Neutrophil (primary cell): ENCODE results near the gene FKBP7.

Experiments
- H3K27ac ChIP-seq: fragments of 200-600 bp; sonication (generic); 2 replicates; pipeline ENCODE4 v1.5.1; 2016; ENCODE audit warnings: mild to moderate bottlenecking, moderate library complexity
- H3K27me3 ChIP-seq: fragments of 200-600 bp; sonication (generic); 2 replicates; pipeline ENCODE4 v1.6.0; 2016; ENCODE audit warnings: mild to moderate bottlenecking
- H3K36me3 ChIP-seq: fragments of 200-600 bp; sonication (generic); 2 replicates; pipeline ENCODE4 v1.5.1; 2017
- H3K4me1 ChIP-seq, 2 experiments: fragments of 200-600 bp in 1 of 2; sonication (generic) in 1 of 2; 1 replicate in 1 of 2; 2 replicates in 1 of 2; pipeline versions ENCODE4 v1.5.1 to v1.6.1; 2013 to 2016; ENCODE audit warnings: low read depth in 1 of 2, low read length in 1 of 2, mild to moderate bottlenecking in 1 of 2, moderate library complexity in 1 of 2; ENCODE audit not compliant: control insufficient read depth in 1 of 2, insufficient read depth in 1 of 2
- H3K4me3 ChIP-seq, 2 experiments: fragments of 200-600 bp in 1 of 2; sonication (generic) in 1 of 2; 1 replicate in 1 of 2; 2 replicates in 1 of 2; pipeline ENCODE4 v1.5.1; 2013 to 2016; ENCODE audit warnings: low read depth in 1 of 2, low read length in 1 of 2, mild to moderate bottlenecking in 1 of 2, moderate library complexity in 1 of 2
- H3K9me3 ChIP-seq: fragments of 200-600 bp; sonication (generic); 2 replicates; pipeline ENCODE4 v1.5.1; 2016
- CTCF ChIP-seq: fragments of 200-600 bp; sonication (generic); IDR thresholded peaks from 2 replicates; pipeline ENCODE4 v1.5.1; 2016; ENCODE audit warnings: antibody characterized with exemption

Gene FKBP7

GRCh38 chr2:178441426-178441825 is 37.0 kb downstream of the FKBP7 start:
- H3K4me3 ChIP-seq, result no peak overlapping the region
- peaks cover 23% of the 10 kb centered on the region for H3K36me3 ChIP-seq
- H3K4me1 ChIP-seq, result no peaks in the 10 kb centered on the region
- no peak for TF ChIP-seq CTCF
- H3K27ac ChIP-seq, result no peak overlapping the region
- no peaks in the 10 kb centered on the region for H3K9me3 ChIP-seq
- H3K27me3 ChIP-seq, result no peaks in the 10 kb centered on the region

GRCh38 chr2:178436662-178437061 is 41.7 kb downstream of the FKBP7 start:
- Histone ChIP-seq H3K36me3 (peaks cover 37% of the 10 kb centered on the region), H3K9me3 (no peaks in the 10 kb centered on the region), H3K4me3 (no peak overlapping the region), H3K4me1 (no peaks in the 10 kb centered on the region), H3K27ac (no peak overlapping the region), H3K27me3 (no peaks in the 10 kb centered on the region)
- no peak for TF ChIP-seq CTCF

- Histone ChIP-seq H3K9me3 (no peaks in the 10 kb centered on the region), H3K27me3 (no peaks in the 10 kb centered on the region), H3K36me3 (peaks cover 29% of the 10 kb centered on the region), H3K27ac (no peak overlapping the region), H3K4me1 (no peaks in the 10 kb centered on the region), H3K4me3 (no peak overlapping the region)
- no peak for TF ChIP-seq CTCF
Measured at GRCh38 chr2:178429336-178429735, 49.1 kb downstream of the FKBP7 start.

GRCh38 chr2:178428396-178428806 is 50.0 kb downstream of the FKBP7 start:
- Histone ChIP-seq H3K27ac (no peak overlapping the region), H3K9me3 (no peaks in the 10 kb centered on the region), H3K4me3 (no peak overlapping the region), H3K27me3 (no peaks in the 10 kb centered on the region), H3K4me1 (no peaks in the 10 kb centered on the region), H3K36me3 (peaks cover 24% of the 10 kb centered on the region)
- no peak for TF ChIP-seq CTCF

- Histone ChIP-seq H3K27me3 (no peaks in the 10 kb centered on the region), H3K36me3 (peaks cover 19% of the 10 kb centered on the region), H3K27ac (no peak overlapping the region), H3K9me3 (no peaks in the 10 kb centered on the region), H3K4me3 (no peak overlapping the region), H3K4me1 (no peaks in the 10 kb centered on the region)
- no peak for TF ChIP-seq CTCF
Measured at GRCh38 chr2:178427458-178427857, 50.9 kb downstream of the FKBP7 start.

- no peaks in the 10 kb centered on the region for H3K9me3 ChIP-seq
- no peak overlapping the region for H3K4me3 ChIP-seq
- H3K27me3 ChIP-seq, result no peaks in the 10 kb centered on the region
- no peaks in the 10 kb centered on the region for H3K4me1 ChIP-seq
- TF ChIP-seq CTCF, result no peak
- no peak overlapping the region for H3K27ac ChIP-seq
- H3K36me3 ChIP-seq, result peaks cover 12% of the 10 kb centered on the region
Measured at GRCh38 chr2:178426388-178426787, 52.0 kb downstream of the FKBP7 start.
